Esophagus squamous epithelium (tissue), 4 donors: ENCODE data around the gene NUDT3.

Source experiments
- CTCF ChIP-seq, 6 experiments: fragments of 450-650 bp in 4 of 6; fragments of 200-600 bp in 2 of 6; sonication (generic) in 2 of 6; IDR thresholded peaks; one replicate each; pipeline ENCODE4 v1.5.1; 2016 to 2019; ENCODE audit warnings: antibody characterized with exemption in 6 of 6, mild to moderate bottlenecking in 4 of 6, moderate library complexity in 4 of 6
- POLR2A ChIP-seq, 4 donors: fragments of 450-650 bp; IDR thresholded peaks; one replicate each; pipeline ENCODE4 v1.6.1; 2017; ENCODE audit warnings: antibody characterized with exemption in 4 of 4, mild to moderate bottlenecking in 4 of 4, moderate library complexity in 3 of 4

- no peak for TF ChIP-seq POLR2A (IDR thresholded peaks at IDR 0.05)
- TF ChIP-seq CTCF (IDR thresholded peaks at IDR 0.05) = no peak
Measured at GRCh38 chr6:34355889-34356288, 36.6 kb downstream of the NUDT3 start.
